Measurements from ENCODE around the gene UCK1.
"Not testable (repeated sequence)": the region's sequence is repeated elsewhere in the genome, so short reads cannot be mapped to it uniquely, and the experiment has no call there.

Gene UCK1

GRCh38 chr9:131520503-131520902 is 10.6 kb downstream of the UCK1 start:
- no peak for DNase-seq (ENCODE audit: low read depth)
- H3K4me3 ChIP-seq (ENCODE audit: low read depth, low read length), result no peak overlapping the region
- TF ChIP-seq CTCF (IDR thresholded peaks at IDR 0.05; ENCODE audit: control insufficient read depth, extremely low read depth, insufficient read depth), result no peak

GRCh38 chr9:131518553-131518952 is 12.5 kb downstream of the UCK1 start:
- DNase-seq (ENCODE audit: low read depth), result no peak
- no peak overlapping the region for H3K4me3 ChIP-seq (ENCODE audit: low read depth, low read length)
- TF ChIP-seq CTCF (IDR thresholded peaks at IDR 0.05; ENCODE audit: control insufficient read depth, extremely low read depth, insufficient read depth), result no peak

- H3K4me3 ChIP-seq (ENCODE audit: low read depth, low read length), result no peak overlapping the region
- TF ChIP-seq CTCF (IDR thresholded peaks at IDR 0.05; ENCODE audit: control insufficient read depth, extremely low read depth, insufficient read depth), result no peak
- no peak for DNase-seq (ENCODE audit: low read depth)
These were observed 13.3 kb downstream of the UCK1 start for GRCh38 chr9:131517761-131518190.

GRCh38 chr9:131516930-131517329 is 14.1 kb downstream of the UCK1 start:
- TF ChIP-seq CTCF (IDR thresholded peaks at IDR 0.05; ENCODE audit: control insufficient read depth, extremely low read depth, insufficient read depth), result no peak
- H3K4me3 ChIP-seq (ENCODE audit: low read depth, low read length), result no peak overlapping the region
- no peak for DNase-seq (ENCODE audit: low read depth)

GRCh38 chr9:131516100-131516499 is 15.0 kb downstream of the UCK1 start:
- no peak for DNase-seq (ENCODE audit: low read depth)
- TF ChIP-seq CTCF (IDR thresholded peaks at IDR 0.05; ENCODE audit: control insufficient read depth, extremely low read depth, insufficient read depth), result no peak
- H3K4me3 ChIP-seq (ENCODE audit: low read depth, low read length), result no peak overlapping the region

GRCh38 chr9:131515559-131516031 is 15.5 kb downstream of the UCK1 start:
- not testable (repeated sequence) for DNase-seq (ENCODE audit: low read depth); H3K4me3 ChIP-seq (ENCODE audit: low read depth, low read length)

GRCh38 chr9:131513177-131513576 is 17.9 kb downstream of the UCK1 start:
- DNase-seq (ENCODE audit: low read depth), result no peak
- H3K4me3 ChIP-seq (ENCODE audit: low read depth, low read length), result no peak overlapping the region
- TF ChIP-seq CTCF (IDR thresholded peaks at IDR 0.05; ENCODE audit: control insufficient read depth, extremely low read depth, insufficient read depth), result no peak
